Neural crest cell (in vitro differentiated cells): ENCODE measurements around the gene SCNN1A. TPM values are rescaled to one million over a fixed set of nuclear protein-coding genes. Genes with fewer than 3 reads are reported as not detected.

Source experiments
- DNase-seq: peaks from one replicate; pipeline ENCODE4 v3.0.0; 2021; ENCODE audit warnings: low read depth, mixed read lengths, low spot score
- H3K27ac Mint-ChIP-seq: one replicate; pipeline ENCODE4 v1.8.0; 2021; ENCODE audit warnings: mild to moderate bottlenecking, mixed read lengths; ENCODE audit not compliant: unreplicated experiment
- H3K27me3 Mint-ChIP-seq: 2 replicates; pipeline ENCODE4 v1.8.0; 2021; ENCODE audit warnings: low read depth, mild to moderate bottlenecking, mixed read lengths
- H3K36me3 Mint-ChIP-seq: 2 replicates; pipeline ENCODE4 v1.8.0; 2021; ENCODE audit warnings: low read depth, mild to moderate bottlenecking, mixed read lengths
- H3K4me1 Mint-ChIP-seq: 2 replicates; pipeline ENCODE4 v1.8.0; 2021; ENCODE audit warnings: mixed read lengths
- H3K4me3 Mint-ChIP-seq: one replicate; pipeline ENCODE4 v1.8.0; 2021; ENCODE audit warnings: mild to moderate bottlenecking, mixed read lengths
- H3K9me3 Mint-ChIP-seq: 2 replicates; pipeline ENCODE4 v1.8.0; 2021; ENCODE audit warnings: mixed read lengths
- CTCF ChIP-seq: fragments of 200-600 bp; sonication (generic); conservative IDR thresholded peaks from 2 replicates; pipeline ENCODE4 v1.5.0; 2021; ENCODE audit warnings: antibody characterized with exemption, mild to moderate bottlenecking
- total RNA-seq: library from RNA; stranded (reverse); gene quantifications from 2 replicates; pipeline ENCODE4 v1.2.1, GENCODE V29; 2021

Gene SCNN1A
- total RNA-seq, 1 donor from 2014 or later, result not detected

DNA sequence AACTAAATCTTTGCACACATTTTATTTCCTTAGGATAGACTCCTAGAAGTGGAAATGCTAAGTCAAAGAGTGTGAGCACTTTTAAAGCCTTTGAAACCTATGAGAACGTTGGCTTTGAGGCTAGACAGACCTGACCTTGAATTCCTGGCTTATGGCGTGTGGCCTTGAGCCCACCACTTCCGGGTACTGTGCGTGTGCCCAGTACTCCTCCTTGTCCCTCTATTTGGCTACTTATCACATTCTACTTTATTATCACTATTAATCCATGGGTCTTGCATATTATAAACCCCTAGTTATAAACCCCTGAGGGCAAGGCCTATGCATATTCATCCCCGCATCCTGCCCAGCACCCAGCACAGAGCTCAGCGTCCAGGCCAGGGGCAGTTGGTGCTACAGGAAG lies 43.4 kb upstream of the SCNN1A start:
- peaks cover 9% of the 10 kb centered on the region for H3K9me3 Mint-ChIP-seq
- TF ChIP-seq CTCF, result no peak
- no peak overlapping the region for H3K4me3 Mint-ChIP-seq
- H3K27me3 Mint-ChIP-seq, result peaks cover 3% of the 10 kb centered on the region
- H3K27ac Mint-ChIP-seq, result no peak overlapping the region
- H3K4me1 Mint-ChIP-seq, result peaks cover 7% of the 10 kb centered on the region
- H3K36me3 Mint-ChIP-seq, result no peaks in the 10 kb centered on the region
- DNase-seq, result no peak

- Mint-ChIP-seq H3K4me1 (peaks cover 3% of the 10 kb centered on the region), H3K27ac (no peak overlapping the region), H3K9me3 (peaks cover 6% of the 10 kb centered on the region), H3K36me3 (no peaks in the 10 kb centered on the region), H3K4me3 (no peak overlapping the region), H3K27me3 (no peaks in the 10 kb centered on the region)
- TF ChIP-seq CTCF, result no peak
- no peak for DNase-seq
Measured at GRCh38 chr12:6416596-6416995, 41.2 kb upstream of the SCNN1A start.

DNA sequence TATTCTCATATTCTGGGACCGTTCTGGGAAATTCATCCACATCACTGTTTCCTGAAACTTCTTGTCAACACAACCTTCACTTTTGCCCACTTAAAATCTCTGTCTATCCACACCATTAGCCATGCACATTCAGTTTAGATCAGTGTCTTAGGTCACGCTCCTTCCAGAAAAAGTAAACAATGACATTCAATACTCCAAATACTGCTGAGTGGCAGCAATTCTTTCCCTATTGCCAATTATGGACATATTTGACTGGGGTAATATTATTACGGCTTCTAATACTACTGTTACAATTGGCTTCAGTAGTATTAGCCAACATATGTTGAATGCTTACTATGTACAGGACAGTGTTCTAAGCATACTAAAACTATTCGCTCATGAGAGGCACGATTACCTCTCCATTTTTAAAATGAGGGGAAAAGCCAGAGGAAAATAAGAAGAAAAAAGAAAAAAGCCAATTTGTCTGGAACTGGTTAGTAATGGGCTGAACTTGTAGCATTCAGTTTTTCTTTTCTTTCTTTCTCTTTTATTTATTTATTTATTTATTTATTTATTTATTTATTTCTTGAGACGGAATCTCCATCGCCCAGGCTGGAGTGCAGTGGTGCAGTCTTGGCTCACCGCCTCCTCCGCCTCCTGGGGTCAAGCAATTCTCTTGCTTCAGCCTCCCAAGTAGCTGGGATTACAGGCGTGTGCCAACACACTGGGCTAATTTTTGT lies 32.0 kb upstream of the SCNN1A start:
- Mint-ChIP-seq H3K4me3 (no peak overlapping the region), H3K27me3 (no peaks in the 10 kb centered on the region)

GRCh38 chr12:6405963-6406362 lies 30.6 kb upstream of the SCNN1A start:
- Mint-ChIP-seq H3K4me1 (no peaks in the 10 kb centered on the region), H3K9me3 (peaks cover 4% of the 10 kb centered on the region), H3K27me3 (no peaks in the 10 kb centered on the region), H3K27ac (peak overlapping the region; percentile 43), H3K4me3 (no peak overlapping the region), H3K36me3 (no peaks in the 10 kb centered on the region)
- TF ChIP-seq CTCF, result no peak
- no peak for DNase-seq

More for the DNA sequence above, 32.0 kb upstream of the SCNN1A start:
- no peak overlapping the region for H3K27ac Mint-ChIP-seq
- peaks cover 4% of the 10 kb centered on the region for H3K9me3 Mint-ChIP-seq
- TF ChIP-seq CTCF, result no peak
- no peak for DNase-seq
- no peaks in the 10 kb centered on the region for H3K36me3 Mint-ChIP-seq
- H3K4me1 Mint-ChIP-seq, result no peaks in the 10 kb centered on the region

- TF ChIP-seq CTCF, result no peak
- Mint-ChIP-seq H3K27ac (peak overlapping the region; percentile 43), H3K36me3 (no peaks in the 10 kb centered on the region), H3K4me3 (no peak overlapping the region), H3K27me3 (no peaks in the 10 kb centered on the region), H3K9me3 (peaks cover 4% of the 10 kb centered on the region), H3K4me1 (no peaks in the 10 kb centered on the region)
- no peak for DNase-seq
Measured at GRCh38 chr12:6404390-6404789, 29.0 kb upstream of the SCNN1A start.
